Activated B cell treated with CpG ODN at 0.5 μM for 24 hours (primary cell): ENCODE results near the gene JAG1. TPM values are rescaled to one million over a fixed set of nuclear protein-coding genes. Genes with fewer than 3 reads are reported as not detected.

ENCODE experiments used
- ATAC-seq: fragments of 200-7000 bp; cut with Tn5 transposase; one replicate; pipeline ENCODE4 v1.10.0; 2021; ENCODE audit warnings: low read depth, mild to moderate bottlenecking, moderate library complexity
- CTCF ChIA-PET: fragments of 350-600 bp; sonication (Branson Sonifier 250); formaldehyde crosslinking; loops from one replicate; lab custom pipeline; 2021; ENCODE audit warnings: antibody characterized with exemption; lab: Charles Lee
- POLR2A ChIA-PET: fragments of 350-600 bp; sonication (Branson Sonifier 250); formaldehyde crosslinking; loops from one replicate; lab custom pipeline; 2021; ENCODE audit warnings: antibody characterized with exemption; lab: Charles Lee
- DNase-seq: peaks from one replicate; pipeline ENCODE4 v3.0.0; 2022
- H3K27ac Mint-ChIP-seq: one replicate; pipeline ENCODE4 v1.8.0; 2020; ENCODE audit warnings: mixed read lengths
- H3K27me3 Mint-ChIP-seq: one replicate; pipeline ENCODE4 v1.8.0; 2021; ENCODE audit warnings: mixed read lengths
- H3K36me3 Mint-ChIP-seq: one replicate; pipeline ENCODE4 v1.8.0; 2021; ENCODE audit warnings: low read depth, mixed read lengths
- H3K4me1 Mint-ChIP-seq: one replicate; pipeline ENCODE4 v1.8.0; 2021; ENCODE audit warnings: mixed read lengths
- H3K4me3 Mint-ChIP-seq: one replicate; pipeline ENCODE4 v1.8.0; 2020; ENCODE audit warnings: mild to moderate bottlenecking, mixed read lengths
- H3K9me3 Mint-ChIP-seq: one replicate; pipeline ENCODE4 v1.8.0; 2020; ENCODE audit warnings: mixed read lengths
- CTCF ChIP-seq: fragments of 200-600 bp; IDR thresholded peaks from one replicate; pipeline ENCODE4 v1.8.0; 2022; ENCODE audit warnings: antibody characterized with exemption, mild to moderate bottlenecking
- intact Hi-C: fragments of 100-400 bp; cut with micrococcal nuclease; formaldehyde crosslinking; loops from one replicate; pipeline ENCODE4 v1.15.1; 2024
- total RNA-seq: library from RNA; stranded (reverse); gene quantifications from 2 replicates; pipeline ENCODE4 v1.2.3, GENCODE V29; 2022

Gene JAG1
- total RNA-seq, 1 donor from 2014 or later: not detected

- Mint-ChIP-seq H3K27ac (no peak overlapping the region), H3K36me3 (no peaks in the 10 kb centered on the region), H3K4me1 (no peaks in the 10 kb centered on the region), H3K27me3 (peaks cover 13% of the 10 kb centered on the region), H3K4me3 (no peak overlapping the region), H3K9me3 (no peaks in the 10 kb centered on the region)
- DNase-seq: no peak
- CTCF ChIA-PET: no interaction called here
- no peak for ATAC-seq
- intact Hi-C loops: no loop called here
- TF ChIP-seq CTCF: no peak
- POLR2A ChIA-PET: no interaction called here
These were observed 20.1 kb downstream of the JAG1 start for GRCh38 chr20:10653599-10654249.

GRCh38 chr20:10652660-10653261, 21.0 kb downstream of the JAG1 start:
- TF ChIP-seq CTCF: no peak
- Mint-ChIP-seq H3K27me3 (peaks cover 17% of the 10 kb centered on the region), H3K9me3 (no peaks in the 10 kb centered on the region), H3K4me3 (no peak overlapping the region), H3K36me3 (no peaks in the 10 kb centered on the region), H3K4me1 (no peaks in the 10 kb centered on the region), H3K27ac (no peak overlapping the region)
- DNase-seq (no peak), ATAC-seq (no peak)
- CTCF ChIA-PET: no interaction called here
- POLR2A ChIA-PET: no interaction called here
- intact Hi-C loops: no loop called here

- intact Hi-C loops: no loop called here
- Mint-ChIP-seq H3K36me3 (no peaks in the 10 kb centered on the region), H3K9me3 (no peaks in the 10 kb centered on the region), H3K27ac (no peak overlapping the region), H3K27me3 (peaks cover 19% of the 10 kb centered on the region), H3K4me3 (no peak overlapping the region), H3K4me1 (no peaks in the 10 kb centered on the region)
- CTCF ChIA-PET: no interaction called here
- ATAC-seq: no peak
- POLR2A ChIA-PET: no interaction called here
- no peak for TF ChIP-seq CTCF
- DNase-seq: no peak
These were observed 21.6 kb downstream of the JAG1 start for GRCh38 chr20:10652185-10652584.

GRCh38 chr20:10651227-10651990, 22.4 kb downstream of the JAG1 start:
- H3K36me3 Mint-ChIP-seq: no peaks in the 10 kb centered on the region
- DNase-seq: no peak
- ChIA-PET CTCF (no interaction called here), POLR2A (no interaction called here)
- no peak for ATAC-seq
- H3K27me3 Mint-ChIP-seq: peaks cover 19% of the 10 kb centered on the region
- H3K4me3 Mint-ChIP-seq: no peak overlapping the region
- H3K4me1 Mint-ChIP-seq: no peaks in the 10 kb centered on the region
- TF ChIP-seq CTCF: no peak
- no peak overlapping the region for H3K27ac Mint-ChIP-seq
- intact Hi-C loops: no loop called here
- no peaks in the 10 kb centered on the region for H3K9me3 Mint-ChIP-seq

- Mint-ChIP-seq H3K36me3 (no peaks in the 10 kb centered on the region), H3K27ac (no peak overlapping the region), H3K4me3 (no peak overlapping the region), H3K9me3 (no peaks in the 10 kb centered on the region), H3K4me1 (no peaks in the 10 kb centered on the region), H3K27me3 (peaks cover 21% of the 10 kb centered on the region)
- intact Hi-C loops: no loop called here
- POLR2A ChIA-PET: no interaction called here
- CTCF ChIA-PET: no interaction called here
- no peak for DNase-seq
- TF ChIP-seq CTCF: no peak
- no peak for ATAC-seq
These were observed 24.0 kb downstream of the JAG1 start for GRCh38 chr20:10649797-10650160.
